Adipose tissue (tissue), 3 donors: ENCODE results near the gene CEP128. TPM values are rescaled to one million over a fixed set of nuclear protein-coding genes. Genes with fewer than 3 reads are reported as not detected.

Experiments
- H3K27ac ChIP-seq: one replicate; pipeline ENCODE4 v1.5.1; 2013; ENCODE audit warnings: low read depth, low read length
- WGBS, 3 donors: extraction: QIAGEN DNeasy Blood & Tissue Kit; methylation state at CpG; one replicate each; pipeline ENCODE4 v1.1.7; 2013; 5-methylcytosine and 5-hydroxymethylcytosine counted together
- polyA plus RNA-seq, 3 donors: library from polyadenylated mRNA; stranded (reverse); fragments of 200-250 nt; gene quantifications; one replicate each; pipeline ENCODE4 v1.2.3, GENCODE V29; 2013
- donor health status: healthy with polysubstance abuse.
- donor health status: Bipolar disorder and iron deficiency.
- donor health status: healthy.

The CEP128 gene
- polyA plus RNA-seq, result 1 to 10 TPM in 2 of 3 donors, under 1 TPM in 1; 0.64 to 1.9 (median 1.9) TPM

DNA sequence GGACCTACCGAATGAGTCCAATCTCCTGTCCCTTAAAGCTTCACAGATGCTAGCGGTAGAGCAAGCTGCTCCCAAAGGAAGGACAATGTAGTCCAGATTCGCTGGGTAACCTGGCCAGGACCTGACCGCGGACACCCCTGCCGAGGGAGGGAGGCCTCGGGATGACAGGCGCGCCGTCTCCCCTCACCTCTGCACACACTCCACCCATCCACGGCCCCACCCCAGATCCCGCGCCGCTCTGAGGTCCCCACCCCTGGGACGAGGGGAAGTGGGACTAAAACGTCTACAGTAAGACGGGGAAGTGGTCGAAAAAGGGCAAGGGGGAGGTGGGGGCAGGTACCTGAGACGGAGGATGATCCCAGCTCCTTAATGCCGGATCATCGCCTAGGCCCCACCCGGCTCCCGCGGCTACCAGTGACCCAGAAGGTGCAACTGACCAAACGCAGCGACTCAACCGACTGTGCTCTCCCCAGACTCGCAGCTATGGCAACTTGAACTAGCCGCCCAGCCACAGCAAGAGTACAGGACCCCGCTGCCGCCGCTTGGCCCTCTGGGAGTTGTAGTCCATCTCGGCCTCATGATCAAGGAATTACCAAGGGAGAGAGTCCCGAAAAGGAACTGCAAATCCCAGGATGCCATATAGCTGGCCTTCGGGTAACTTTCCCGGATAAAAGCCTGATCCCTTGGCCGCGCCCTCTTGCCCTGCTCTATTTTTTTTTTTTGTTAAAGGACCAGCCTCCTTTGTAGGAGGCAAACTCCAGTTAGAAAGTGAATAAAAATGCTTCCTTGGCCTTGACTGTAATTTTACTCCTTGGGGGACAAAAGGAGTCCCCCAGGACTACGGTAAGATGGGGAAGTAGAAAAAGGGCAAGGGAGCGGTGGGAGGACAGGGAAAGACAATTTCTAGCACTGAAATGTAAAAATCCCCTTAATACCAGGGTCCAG is at the start of gene CEP128:
Gene CEP128, minus strand, starts transcription at position 498 of the 945 bp plus-strand sequence.
- 1% methylated on average over 40 of the region's 40 CpGs for WGBS, 3 donors
- H3K27ac ChIP-seq, result no peak within 1 kb of the TSS

DNA sequence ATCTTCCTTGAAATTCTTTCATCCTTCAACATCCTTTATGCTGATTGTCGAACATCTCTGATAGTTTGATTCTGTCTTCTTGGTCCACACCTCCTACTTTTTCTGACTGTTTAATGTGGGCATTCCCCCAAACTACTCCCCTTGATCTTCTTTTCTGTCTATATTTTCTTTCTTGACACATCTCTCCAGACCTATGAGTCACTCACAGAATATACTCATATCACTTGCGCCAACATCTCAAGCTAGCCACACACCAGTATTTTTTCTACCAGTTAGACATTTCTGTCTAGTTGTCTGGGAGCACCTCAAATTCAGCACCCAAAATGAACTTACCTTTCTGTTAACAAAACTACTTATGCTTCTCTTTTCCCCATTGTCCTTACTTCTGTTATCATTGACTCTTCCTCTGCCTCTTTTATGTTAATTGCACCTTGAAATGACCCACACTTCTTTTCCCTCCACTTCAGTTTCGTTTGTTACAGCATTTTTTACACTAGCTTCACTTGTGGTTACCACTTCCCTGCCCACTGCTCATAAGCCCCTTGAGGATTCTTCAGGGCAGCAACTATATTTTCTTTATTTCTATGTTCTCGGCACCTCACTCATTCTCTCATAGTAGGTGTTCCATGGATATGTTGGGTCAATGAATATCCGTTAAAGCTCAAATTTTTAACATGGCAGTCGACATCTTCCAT is 47.3 kb upstream of the CEP128 start:
- H3K27ac ChIP-seq, result no peak overlapping the region
- WGBS, 3 donors, result 73 to 78% (median 78%) methylated on average over 6 of the region's 6 CpGs

DNA sequence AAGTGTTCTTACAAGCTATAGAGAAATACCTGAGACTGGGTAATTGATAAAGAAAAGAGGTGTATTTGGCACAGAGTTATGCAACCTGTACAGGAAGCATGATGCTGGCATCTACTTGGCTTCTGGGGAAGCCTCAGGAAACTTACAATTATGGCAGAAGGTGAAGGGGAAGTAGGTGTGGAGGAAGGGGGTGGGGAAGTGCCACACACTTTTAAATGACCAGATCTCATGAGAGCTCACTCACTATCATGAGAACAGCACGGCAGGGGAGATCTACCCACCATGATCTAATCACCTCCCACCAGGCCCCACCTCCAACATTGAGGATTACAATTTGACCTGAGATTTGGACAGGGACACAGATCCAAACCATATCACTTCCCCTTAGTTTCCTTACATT is 46.7 kb upstream of the CEP128 start:
- H3K27ac ChIP-seq, result no peak overlapping the region
- WGBS, 3 donors, result 56 to 87% (median 70%) methylated on average over 1 of the region's 1 CpG

GRCh38 chr14:80987235-80988032 is 45.9 kb upstream of the CEP128 start:
- 33 to 36% (median 35%) methylated on average over 6 of the region's 6 CpGs for WGBS, 3 donors
- H3K27ac ChIP-seq, result no peak overlapping the region

DNA sequence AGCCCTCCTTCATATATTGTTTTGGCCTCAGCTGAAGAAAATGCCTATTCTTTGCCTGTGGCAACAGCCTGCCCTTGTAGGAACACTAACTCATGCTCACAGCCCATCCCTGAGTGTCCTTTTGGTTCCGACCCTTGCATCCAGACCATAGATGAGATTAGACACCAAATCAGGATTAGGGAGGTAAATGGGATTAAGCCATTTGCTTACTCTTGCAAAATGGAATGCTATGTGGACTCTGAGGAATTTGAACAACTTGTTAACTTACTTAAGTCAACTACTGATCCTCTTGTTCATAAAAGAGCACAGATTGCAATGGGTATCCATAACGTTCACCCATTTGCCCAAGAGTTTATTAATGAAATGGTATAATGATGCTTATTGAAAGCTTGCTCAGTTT is 41.2 kb upstream of the CEP128 start:
- H3K27ac ChIP-seq, result no peak overlapping the region

DNA sequence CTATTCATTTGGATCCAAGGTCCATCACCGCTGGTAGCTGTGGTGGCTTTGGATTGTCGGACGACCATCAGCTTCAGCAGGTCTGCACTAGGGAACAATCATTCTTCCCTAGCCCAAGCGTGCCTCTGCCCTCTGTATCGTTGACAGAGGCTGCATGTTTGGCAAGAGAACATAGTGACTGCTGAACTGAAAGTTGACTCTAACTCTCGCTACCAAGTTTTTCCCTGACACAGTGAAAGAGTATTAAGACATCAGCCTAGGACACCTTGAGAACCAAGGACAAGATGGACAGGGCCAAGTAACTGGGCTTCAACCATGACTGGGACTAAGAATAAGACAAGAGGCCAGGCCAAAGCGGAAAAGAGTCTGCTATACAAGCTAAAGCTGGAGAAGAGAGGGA is 40.1 kb upstream of the CEP128 start:
- no peak overlapping the region for H3K27ac ChIP-seq
- 87 to 94% (median 90%) methylated on average over 7 of the region's 7 CpGs for WGBS, 3 donors

More for the DNA sequence above, 41.2 kb upstream of the CEP128 start:
- WGBS, 3 donors, result 73 to 92% (median 86%) methylated on average over 2 of the region's 2 CpGs

DNA sequence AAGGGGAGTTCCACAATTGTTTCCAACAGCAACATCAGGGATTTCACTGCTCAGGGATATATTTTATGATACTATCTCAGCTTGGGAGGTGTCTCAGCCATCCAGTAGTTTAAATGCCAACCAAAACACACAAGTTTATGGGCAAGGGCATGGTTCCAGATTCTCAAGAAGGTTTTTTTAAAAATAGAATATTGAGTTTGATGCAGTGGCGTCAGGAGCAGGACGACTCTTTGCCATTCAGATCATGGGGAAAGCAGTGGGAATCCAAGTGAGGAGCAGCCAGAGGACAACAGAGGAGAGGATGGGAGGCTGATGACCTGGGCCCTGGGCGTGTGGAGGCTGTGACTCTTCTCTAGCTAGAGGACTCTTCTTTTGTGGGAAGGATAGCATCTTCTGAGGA is 39.6 kb upstream of the CEP128 start:
- 74 to 84% (median 80%) methylated on average over 3 of the region's 3 CpGs for WGBS, 3 donors
- H3K27ac ChIP-seq, result no peak overlapping the region

- H3K27ac ChIP-seq, result no peak overlapping the region
- WGBS, 3 donors, result 67 to 83% (median 75%) methylated on average over 2 of the region's 2 CpGs
Measured at GRCh38 chr14:80979951-80980350, 38.4 kb upstream of the CEP128 start.

- WGBS, 3 donors, result 60 to 69% (median 67%) methylated on average over 2 of the region's 2 CpGs
- H3K27ac ChIP-seq, result no peak overlapping the region
Measured at GRCh38 chr14:80978403-80978802, 36.9 kb upstream of the CEP128 start.

- H3K27ac ChIP-seq, result no peak overlapping the region
Measured at GRCh38 chr14:80977221-80977620, 35.7 kb upstream of the CEP128 start.

GRCh38 chr14:80974679-80975078 is 33.1 kb upstream of the CEP128 start:
- 58 to 79% (median 60%) methylated on average over 2 of the region's 2 CpGs for WGBS, 3 donors
- no peak overlapping the region for H3K27ac ChIP-seq

DNA sequence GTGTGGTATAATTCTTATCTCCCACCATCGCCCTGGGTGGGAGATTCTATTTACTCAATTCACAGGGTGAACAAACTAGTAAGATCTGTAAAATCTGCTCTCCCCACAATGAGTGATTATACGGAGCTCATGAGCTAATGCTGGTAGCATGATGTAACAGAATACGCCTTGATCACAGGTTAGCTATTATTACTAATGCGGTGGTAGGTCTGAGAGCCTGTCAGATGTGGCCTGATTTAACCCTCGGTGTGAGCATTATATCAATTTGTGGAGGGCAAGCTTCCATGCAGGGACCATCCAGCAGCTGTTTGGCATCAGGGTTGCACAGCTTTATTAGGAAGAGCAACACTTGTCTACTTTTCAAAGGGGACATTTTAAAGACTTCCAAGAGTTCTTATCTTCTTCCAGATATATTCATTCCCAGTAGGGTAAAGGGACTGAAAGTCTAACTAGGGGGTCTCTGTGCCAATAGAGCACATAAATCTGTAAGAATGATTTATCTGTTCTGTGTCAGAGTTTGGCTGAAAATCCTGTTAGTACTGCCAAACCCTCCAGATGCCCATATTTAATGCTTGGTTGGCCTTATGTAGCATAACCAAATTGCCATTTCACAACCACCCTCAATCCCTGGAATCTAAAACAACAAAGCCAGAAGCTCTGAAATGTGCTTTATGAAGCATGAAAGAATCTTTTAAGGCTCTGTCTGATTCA is 32.5 kb upstream of the CEP128 start:
- H3K27ac ChIP-seq, result no peak overlapping the region
- WGBS, 3 donors, result 31 to 58% (median 52%) methylated on average over 5 of the region's 5 CpGs

DNA sequence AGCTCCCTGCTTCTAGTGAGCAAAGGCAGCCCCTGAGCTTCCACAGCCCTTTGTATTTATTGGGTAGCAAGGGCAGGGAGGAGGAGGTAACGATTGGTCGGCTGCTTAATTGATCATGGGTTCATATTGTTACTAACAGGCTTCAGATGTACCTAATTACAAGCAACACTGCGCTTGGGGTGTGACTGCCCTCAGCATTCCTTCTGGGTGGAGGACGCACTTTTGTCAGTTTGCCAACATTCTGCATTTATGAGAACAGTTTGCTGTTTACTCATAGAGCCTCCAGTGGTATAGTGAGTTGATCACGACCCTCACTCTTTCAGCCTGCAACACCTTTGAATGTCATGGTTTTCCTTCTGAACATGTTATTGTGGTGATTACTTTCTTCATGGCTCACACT is 23.5 kb upstream of the CEP128 start:
- WGBS, 3 donors, result 59 to 75% (median 68%) methylated on average over 5 of the region's 5 CpGs
- no peak overlapping the region for H3K27ac ChIP-seq

GRCh38 chr14:80959496-80959895 is 18.0 kb upstream of the CEP128 start:
- no peak overlapping the region for H3K27ac ChIP-seq
- 48 to 64% (median 53%) methylated on average over 4 of the region's 4 CpGs for WGBS, 3 donors

DNA sequence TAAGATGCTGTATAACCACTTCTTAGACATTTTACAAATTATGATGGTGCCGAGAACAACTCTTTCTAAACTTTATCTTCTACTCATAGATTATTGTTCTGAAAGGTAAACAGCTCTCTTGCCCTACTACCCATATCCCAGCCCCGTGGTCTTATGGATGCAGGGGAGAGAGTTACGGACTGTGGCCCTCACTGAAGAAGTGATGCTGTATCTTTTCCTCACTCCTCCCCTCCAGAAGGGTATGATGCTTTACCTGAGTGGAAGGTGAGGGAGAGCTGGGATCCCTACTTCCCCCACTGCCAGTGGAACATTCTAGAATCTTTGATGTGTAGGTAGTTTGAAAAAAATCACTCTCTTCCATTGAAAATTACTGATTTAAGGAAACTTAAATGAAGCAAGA is 17.4 kb upstream of the CEP128 start:
- H3K27ac ChIP-seq, result no peak overlapping the region
- WGBS, 3 donors, result 57 to 73% (median 61%) methylated on average over 3 of the region's 3 CpGs

DNA sequence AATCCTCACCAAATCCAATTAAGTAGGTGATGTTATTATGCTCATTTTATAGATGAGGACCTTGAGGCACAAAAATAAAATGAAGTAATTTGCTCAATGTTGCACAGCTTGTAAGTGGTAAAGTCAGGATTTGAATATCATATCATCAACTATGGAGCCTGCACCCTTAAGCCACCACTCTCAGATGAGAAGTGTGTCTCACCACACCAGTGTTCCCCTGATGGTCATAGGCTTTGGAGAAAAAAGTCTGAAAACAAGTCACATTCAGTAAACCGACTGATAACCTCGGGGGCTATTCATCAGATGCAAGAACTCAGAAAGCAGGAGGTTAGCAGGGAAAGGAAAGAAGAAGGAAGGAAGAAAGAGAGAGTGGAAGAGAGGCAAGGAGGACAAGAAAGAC is 16.7 kb upstream of the CEP128 start:
- 61 to 85% (median 84%) methylated on average over 2 of the region's 2 CpGs for WGBS, 3 donors
- no peak overlapping the region for H3K27ac ChIP-seq

DNA sequence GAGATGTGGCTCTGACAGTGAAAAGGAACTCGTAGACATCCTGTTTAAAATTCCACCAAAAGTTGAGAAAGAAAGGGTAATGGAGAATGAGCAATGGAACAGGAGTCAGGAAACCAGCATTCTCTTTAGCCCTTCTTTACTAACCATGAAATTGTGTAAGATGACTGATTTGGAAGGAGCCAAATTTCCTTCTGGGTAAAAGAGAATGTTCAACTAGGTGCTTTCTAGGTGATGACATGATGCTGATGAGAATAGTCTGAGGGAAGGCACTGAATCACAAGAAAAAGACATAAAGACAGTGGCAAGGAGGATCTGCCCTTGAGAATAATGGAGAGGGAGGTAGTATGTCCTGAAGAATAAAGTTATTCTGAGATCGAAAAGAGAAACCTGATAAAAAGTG is 16.1 kb upstream of the CEP128 start:
- 73 to 81% (median 74%) methylated on average over 2 of the region's 2 CpGs for WGBS, 3 donors
- no peak overlapping the region for H3K27ac ChIP-seq

GRCh38 chr14:80956922-80957321 is 15.4 kb upstream of the CEP128 start:
- WGBS, 3 donors, result 71 to 79% (median 75%) methylated on average over 1 of the region's 1 CpG
- H3K27ac ChIP-seq, result no peak overlapping the region
